MCF 10A (cell line): ENCODE measurements around the gene C1orf105. TPM values are rescaled to one million over a fixed set of nuclear protein-coding genes. Genes with fewer than 3 reads are reported as not detected.

Experiments used
- BruUV-seq: library from RNA; stranded (reverse); fragments of 400-500 nt; replicated peaks from 2 replicates; lab custom pipeline; 2021; lab: Mats Ljungman, UMichigan
- CTCF ChIA-PET: fragments of 300-600 bp; sonication (Branson Sonifier 250); formaldehyde crosslinking; extraction: SDS; loops from one replicate; lab custom pipeline; 2021; ENCODE audit warnings: antibody characterized with exemption, inconsistent platforms; lab: Yijun Ruan, JAX
- POLR2A ChIA-PET: fragments of 300-600, 350-650 bp; sonication (Branson Sonifier 250); formaldehyde crosslinking; extraction: SDS; loops from one replicate; lab custom pipeline; 2020; ENCODE audit warnings: antibody characterized with exemption, inconsistent platforms; lab: Yijun Ruan, JAX
- DNase-seq: peaks from one replicate; pipeline ENCODE4 v3.0.0-alpha.2; 2018; ENCODE audit not compliant: unreplicated experiment
- H3K27ac Mint-ChIP-seq: one replicate; pipeline ENCODE4 v1.8.0; 2022; ENCODE audit warnings: mild to moderate bottlenecking, low read depth, mixed read lengths; ENCODE audit not compliant: unreplicated experiment
- H3K27me3 Mint-ChIP-seq: one replicate; pipeline ENCODE4 v1.8.0; 2022; ENCODE audit warnings: mixed read lengths; ENCODE audit not compliant: insufficient read depth, unreplicated experiment
- H3K36me3 Mint-ChIP-seq: one replicate; pipeline ENCODE4 v1.8.0; 2022; ENCODE audit warnings: mild to moderate bottlenecking, moderate library complexity, mixed read lengths; ENCODE audit not compliant: insufficient read depth, unreplicated experiment
- H3K4me1 Mint-ChIP-seq: one replicate; pipeline ENCODE4 v1.8.0; 2022; ENCODE audit warnings: mixed read lengths; ENCODE audit not compliant: insufficient read depth, unreplicated experiment
- H3K4me3 Mint-ChIP-seq: one replicate; pipeline ENCODE4 v1.8.0; 2022; ENCODE audit warnings: mild to moderate bottlenecking, moderate library complexity, mixed read lengths; ENCODE audit not compliant: unreplicated experiment
- H3K9me3 Mint-ChIP-seq: one replicate; pipeline ENCODE4 v1.8.0; 2022; ENCODE audit warnings: mixed read lengths; ENCODE audit not compliant: unreplicated experiment
- intact Hi-C: fragments of 100-400 bp; cut with micrococcal nuclease; formaldehyde crosslinking; loops from 2 replicates; pipeline ENCODE4 v1.14.1; 2022
- total RNA-seq: library from RNA; stranded (reverse); gene quantifications from 2 replicates; pipeline ENCODE4 v1.2.3, GENCODE V29; 2022
- TF ChIP-seq, protein P1 (sequence below): fragments of 200-600 bp; IDR thresholded peaks from one replicate; pipeline ENCODE4 v1.8.0; 2022; ENCODE audit warnings: antibody characterized with exemption, mild to moderate bottlenecking; ENCODE audit not compliant: unreplicated experiment

The C1orf105 gene
- total RNA-seq, 1 experiment from 2014 or later, result not detected

DNA sequence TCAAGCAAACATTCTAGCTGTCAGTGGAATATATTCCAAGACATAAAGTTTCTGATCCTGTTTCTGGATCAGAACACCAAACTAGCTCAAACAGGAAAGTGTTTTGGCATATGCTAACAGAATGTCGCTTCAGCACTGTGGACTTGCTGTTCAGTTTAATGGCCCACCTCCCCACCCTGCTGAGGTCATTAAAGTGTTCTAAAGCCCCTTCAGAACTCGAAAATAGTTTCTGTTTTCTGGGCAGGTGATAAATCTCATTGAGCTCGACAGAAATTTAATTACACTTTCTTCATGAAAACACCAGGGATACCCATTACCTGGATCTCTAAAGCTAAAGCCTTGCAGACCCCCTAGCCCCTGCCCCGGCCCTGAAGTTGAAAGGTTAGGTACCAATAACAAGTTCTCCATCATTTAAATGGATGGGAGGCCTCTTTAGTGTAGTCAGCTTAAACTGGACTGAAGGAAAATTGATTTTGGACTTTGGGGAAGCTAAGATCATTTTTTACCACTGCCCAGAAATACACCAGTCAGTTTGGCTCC is 3.9 kb upstream of the C1orf105 start:
- BruUV-seq, result no TSS peak
- CTCF ChIA-PET, result interaction anchor here (0.5 to 3.2 kb wide), 27 partner anchors 9 to 615 kb away, joined by 3 to 16 read pairs (median 5); partner anchors contain the start of gene PIGC

GRCh38 chr1:172417557-172417956 is 2.9 kb upstream of the C1orf105 start:
- peaks cover 7% of the 10 kb centered on the region for H3K4me1 Mint-ChIP-seq
- H3K4me3 Mint-ChIP-seq, result no peak overlapping the region
- H3K36me3 Mint-ChIP-seq, result no peaks in the 10 kb centered on the region
- TF ChIP-seq, protein P1, sequence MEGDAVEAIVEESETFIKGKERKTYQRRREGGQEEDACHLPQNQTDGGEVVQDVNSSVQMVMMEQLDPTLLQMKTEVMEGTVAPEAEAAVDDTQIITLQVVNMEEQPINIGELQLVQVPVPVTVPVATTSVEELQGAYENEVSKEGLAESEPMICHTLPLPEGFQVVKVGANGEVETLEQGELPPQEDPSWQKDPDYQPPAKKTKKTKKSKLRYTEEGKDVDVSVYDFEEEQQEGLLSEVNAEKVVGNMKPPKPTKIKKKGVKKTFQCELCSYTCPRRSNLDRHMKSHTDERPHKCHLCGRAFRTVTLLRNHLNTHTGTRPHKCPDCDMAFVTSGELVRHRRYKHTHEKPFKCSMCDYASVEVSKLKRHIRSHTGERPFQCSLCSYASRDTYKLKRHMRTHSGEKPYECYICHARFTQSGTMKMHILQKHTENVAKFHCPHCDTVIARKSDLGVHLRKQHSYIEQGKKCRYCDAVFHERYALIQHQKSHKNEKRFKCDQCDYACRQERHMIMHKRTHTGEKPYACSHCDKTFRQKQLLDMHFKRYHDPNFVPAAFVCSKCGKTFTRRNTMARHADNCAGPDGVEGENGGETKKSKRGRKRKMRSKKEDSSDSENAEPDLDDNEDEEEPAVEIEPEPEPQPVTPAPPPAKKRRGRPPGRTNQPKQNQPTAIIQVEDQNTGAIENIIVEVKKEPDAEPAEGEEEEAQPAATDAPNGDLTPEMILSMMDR, result no peak
- intact Hi-C loops, result no loop called here
- POLR2A ChIA-PET, result interaction anchor here (1.0 to 1.3 kb wide), 3 partner anchors 10 to 25 kb away, joined by 3 read pairs; no protein-coding TSS in a partner anchor
- CTCF ChIA-PET, result interaction anchor here (0.5 to 3.2 kb wide), 19 partner anchors 9 to 616 kb away, joined by 3 to 16 read pairs (median 4); no protein-coding TSS in a partner anchor
- BruUV-seq, result no TSS peak
- no peak overlapping the region for H3K27ac Mint-ChIP-seq
- DNase-seq, result peak; percentile 30
- no peaks in the 10 kb centered on the region for H3K9me3 Mint-ChIP-seq
- no peaks in the 10 kb centered on the region for H3K27me3 Mint-ChIP-seq

More for the DNA sequence above, 3.9 kb upstream of the C1orf105 start:
- no peak overlapping the region for H3K27ac Mint-ChIP-seq
- intact Hi-C loops, result no loop called here
- no peaks in the 10 kb centered on the region for H3K9me3 Mint-ChIP-seq
- DNase-seq, result no peak
- H3K27me3 Mint-ChIP-seq, result no peaks in the 10 kb centered on the region
- H3K4me1 Mint-ChIP-seq, result peaks cover 7% of the 10 kb centered on the region
- H3K36me3 Mint-ChIP-seq, result no peaks in the 10 kb centered on the region
- H3K4me3 Mint-ChIP-seq, result no peak overlapping the region
- POLR2A ChIA-PET, result interaction anchor here (0.5 to 0.8 kb wide), 5 partner anchors 10 to 410 kb away, joined by 3 to 4 read pairs (median 3); no protein-coding TSS in a partner anchor
- TF ChIP-seq, protein P1, result no peak

- Mint-ChIP-seq H3K27me3 (no peaks in the 10 kb centered on the region), H3K4me3 (no peak overlapping the region), H3K4me1 (peaks cover 13% of the 10 kb centered on the region), H3K36me3 (no peaks in the 10 kb centered on the region), H3K27ac (no peak overlapping the region), H3K9me3 (no peaks in the 10 kb centered on the region)
- POLR2A ChIA-PET, result interaction anchor here (0.6 to 0.9 kb wide), 2 partner anchors 63 to 185 kb away, joined by 3 read pairs; no protein-coding TSS in a partner anchor
- TF ChIP-seq, protein P1, result no peak
- intact Hi-C loops, result loop anchor here (5.0 kb wide), 1 partner anchor 790 kb away; no protein-coding TSS in a partner anchor
- CTCF ChIA-PET, result interaction anchor here (0.8 to 1.3 kb wide), 3 partner anchors 17 to 621 kb away, joined by 3 to 10 read pairs (median 4); no protein-coding TSS in a partner anchor
- no TSS peak for BruUV-seq
- DNase-seq, result no peak
Measured at GRCh38 chr1:172421974-172422604, 1.6 kb downstream of the C1orf105 start.

DNA sequence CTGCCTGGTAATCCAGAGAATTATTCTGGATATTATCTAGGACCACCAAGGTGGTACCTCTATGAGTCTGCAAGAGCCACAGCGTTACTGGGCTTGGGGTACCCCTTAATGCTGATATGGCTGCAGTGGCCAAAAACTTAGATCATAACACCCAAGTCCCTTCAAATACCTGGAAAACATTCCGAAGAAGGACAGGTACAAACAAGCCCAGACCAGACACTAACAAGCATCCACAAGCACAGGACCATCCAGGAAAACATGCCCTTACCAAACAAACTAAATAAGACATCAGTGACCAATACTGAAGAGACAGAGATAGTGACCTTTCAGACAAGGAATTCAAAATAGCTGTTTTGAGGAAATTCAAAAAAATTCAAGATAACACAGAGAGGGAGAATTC is 2.9 kb downstream of the C1orf105 start:
- intact Hi-C loops, result loop anchor here (5.0 kb wide), 1 partner anchor 791 kb away; no protein-coding TSS in a partner anchor
- no TSS peak for BruUV-seq
- H3K4me3 Mint-ChIP-seq, result no peak overlapping the region
- DNase-seq, result peak; percentile 34
- TF ChIP-seq, protein P1, result no peak
- H3K4me1 Mint-ChIP-seq, result peaks cover 5% of the 10 kb centered on the region
- no peaks in the 10 kb centered on the region for H3K27me3 Mint-ChIP-seq
- peak overlapping the region; percentile 47 for H3K27ac Mint-ChIP-seq
- CTCF ChIA-PET, result interaction anchor here (0.7 to 1.1 kb wide), 6 partner anchors 124 to 623 kb away, joined by 3 to 10 read pairs (median 4); no protein-coding TSS in a partner anchor
- no peaks in the 10 kb centered on the region for H3K36me3 Mint-ChIP-seq
- POLR2A ChIA-PET, result interaction anchor here (0.7 to 1.3 kb wide), 3 partner anchors 9 to 125 kb away, joined by 3 read pairs; partner anchors contain the start of gene PIGC
- H3K9me3 Mint-ChIP-seq, result no peaks in the 10 kb centered on the region
